ENCODE results near the gene ZNF608.

DNA sequence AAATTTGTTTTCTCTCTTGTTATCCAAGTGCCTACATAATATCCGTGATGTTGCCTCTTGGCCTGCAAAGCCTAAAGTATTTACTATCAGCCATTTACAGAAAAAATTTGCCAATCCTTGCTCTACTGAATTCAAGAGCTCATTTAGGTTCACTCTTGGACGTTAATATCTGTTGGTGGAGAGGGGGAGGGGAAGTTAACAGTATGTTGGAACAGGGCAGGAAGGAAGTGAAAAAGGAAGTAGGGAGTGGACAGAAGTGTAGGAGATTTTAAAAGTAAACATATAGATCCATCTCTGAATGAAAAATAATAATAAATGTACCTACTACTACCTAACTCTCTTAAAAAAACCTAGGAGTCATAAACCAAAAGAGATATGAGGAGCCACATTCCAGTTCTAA lies 32.8 kb downstream of the ZNF608 start:
- TF ChIP-seq EZH2 (IDR thresholded peaks at IDR 0.05; ENCODE audit: low read length): no peak
- TF ChIP-seq, protein P1, sequence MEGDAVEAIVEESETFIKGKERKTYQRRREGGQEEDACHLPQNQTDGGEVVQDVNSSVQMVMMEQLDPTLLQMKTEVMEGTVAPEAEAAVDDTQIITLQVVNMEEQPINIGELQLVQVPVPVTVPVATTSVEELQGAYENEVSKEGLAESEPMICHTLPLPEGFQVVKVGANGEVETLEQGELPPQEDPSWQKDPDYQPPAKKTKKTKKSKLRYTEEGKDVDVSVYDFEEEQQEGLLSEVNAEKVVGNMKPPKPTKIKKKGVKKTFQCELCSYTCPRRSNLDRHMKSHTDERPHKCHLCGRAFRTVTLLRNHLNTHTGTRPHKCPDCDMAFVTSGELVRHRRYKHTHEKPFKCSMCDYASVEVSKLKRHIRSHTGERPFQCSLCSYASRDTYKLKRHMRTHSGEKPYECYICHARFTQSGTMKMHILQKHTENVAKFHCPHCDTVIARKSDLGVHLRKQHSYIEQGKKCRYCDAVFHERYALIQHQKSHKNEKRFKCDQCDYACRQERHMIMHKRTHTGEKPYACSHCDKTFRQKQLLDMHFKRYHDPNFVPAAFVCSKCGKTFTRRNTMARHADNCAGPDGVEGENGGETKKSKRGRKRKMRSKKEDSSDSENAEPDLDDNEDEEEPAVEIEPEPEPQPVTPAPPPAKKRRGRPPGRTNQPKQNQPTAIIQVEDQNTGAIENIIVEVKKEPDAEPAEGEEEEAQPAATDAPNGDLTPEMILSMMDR (optimal IDR thresholded peaks at IDR 0.05 in 1 of 3, IDR thresholded peaks at IDR 0.05 in 1 of 3, conservative IDR thresholded peaks at IDR 0.05 in 1 of 3; ENCODE audit: extremely low read depth in 1 of 3, insufficient read depth in 2 of 3, low read length in 3 of 3): no peak
